HepG2 (cell line): Measurements from ENCODE around the gene SCN7A. TPM values are rescaled to one million over a fixed set of nuclear protein-coding genes. Genes with fewer than 3 reads are reported as not detected.

Source experiments
- ADNP ChIP-seq: sonication (generic); formaldehyde crosslinking; IDR thresholded peaks from 2 replicates; pipeline ENCODE4 v1.4.0; 2020; ENCODE audit warnings: missing genetic modification reagents
- EHMT2 ChIP-seq: fragments of 200-600 bp; sonication (generic); IDR thresholded peaks from 2 replicates; pipeline ENCODE4 v1.7.0; 2017; ENCODE audit warnings: antibody characterized with exemption, low read depth, low read length, borderline replicate concordance
- HOXA3 ChIP-seq: sonication (generic); formaldehyde crosslinking; IDR thresholded peaks from 2 replicates; pipeline ENCODE4 v1.5.0; 2020; ENCODE audit warnings: missing genetic modification reagents
- KLF9 ChIP-seq: IDR thresholded peaks from 2 replicates; pipeline ENCODE4 v1.6.1; 2016; ENCODE audit warnings: low read depth
- PRMT3 ChIP-seq: sonication (generic); formaldehyde crosslinking; IDR thresholded peaks from 2 replicates; pipeline ENCODE4 v1.8.1; 2022; ENCODE audit warnings: low read depth, mild to moderate bottlenecking, moderate library complexity, missing genetic modification reagents, borderline replicate concordance
- TEAD2 ChIP-seq: sonication (generic); formaldehyde crosslinking; IDR thresholded peaks from 2 replicates; pipeline ENCODE4 v1.9.0; 2021; ENCODE audit warnings: missing genetic modification reagents
- ZNF282 ChIP-seq: fragments of 450-650 bp; IDR thresholded peaks from 2 replicates; pipeline ENCODE4 v1.6.1; 2018; ENCODE audit not compliant: partially characterized antibody
- ZNF296 ChIP-seq: sonication (generic); formaldehyde crosslinking; conservative IDR thresholded peaks from 2 replicates; pipeline ENCODE4 v1.5.0; 2020; ENCODE audit warnings: mild to moderate bottlenecking, missing genetic modification reagents
- ZNF331 ChIP-seq: sonication (generic); formaldehyde crosslinking; IDR thresholded peaks from 2 replicates; pipeline ENCODE4 v1.4.0; 2020; ENCODE audit warnings: missing genetic modification reagents
- ZNF350 ChIP-seq: sonication (generic); formaldehyde crosslinking; IDR thresholded peaks from 2 replicates; pipeline ENCODE4 v1.4.0; 2020; ENCODE audit warnings: mild to moderate bottlenecking, low read depth, missing genetic modification reagents, borderline replicate concordance
- ZNF724P ChIP-seq: sonication (generic); formaldehyde crosslinking; IDR thresholded peaks from 2 replicates; pipeline ENCODE4 v1.8.0; 2022; ENCODE audit warnings: missing genetic modification reagents, borderline replicate concordance
- ZNF788 ChIP-seq: sonication (generic); formaldehyde crosslinking; IDR thresholded peaks from 2 replicates; pipeline ENCODE4 v1.5.0; 2020; ENCODE audit warnings: mild to moderate bottlenecking, missing genetic modification reagents, borderline replicate concordance
- polyA plus RNA-seq, 8 experiments: library from polyadenylated mRNA; depleted of rRNA in 3 of 8; stranded (reverse) in 7 of 8; unstranded in 1 of 8; fragments of >200 nt; fragmentation: Illumina TruSeq in 4 of 8; extraction: Trizol in 4 of 8; gene quantifications; 2 replicates each; pipeline versions ENCODE4 v1.2.1 to v1.2.3, GENCODE V29; 2011 to 2016; ENCODE audit warnings: low read depth in 4 of 8, missing spikeins in 1 of 8, mixed read lengths in 1 of 8; ENCODE audit not compliant: insufficient read depth in 1 of 8
- total RNA-seq, 5 experiments: library from RNA; depleted of rRNA; stranded (reverse); fragments of >200 nt; fragmentation: Illumina TruSeq; extraction: Trizol; gene quantifications; 2 replicates each; pipeline ENCODE4 v1.2.3, GENCODE V29; 2016; ENCODE audit warnings: low read depth in 1 of 5
- TF ChIP-seq, protein P1 (sequence below): sonication (generic); formaldehyde crosslinking; IDR thresholded peaks from 2 replicates; pipeline ENCODE4 v1.4.0; 2020; ENCODE audit warnings: mild to moderate bottlenecking, missing genetic modification reagents
- TF ChIP-seq, protein P2 (sequence below): sonication (generic); formaldehyde crosslinking; IDR thresholded peaks from 2 replicates; pipeline ENCODE4 v1.5.1; 2020; ENCODE audit warnings: missing genetic modification reagents, mild to moderate bottlenecking, borderline replicate concordance
- TF ChIP-seq, protein P3 (sequence below): sonication (generic); formaldehyde crosslinking; IDR thresholded peaks from 2 replicates; pipeline ENCODE4 v1.4.0; 2020; ENCODE audit warnings: missing genetic modification reagents
- TF ChIP-seq, protein P4 (sequence below): sonication (generic); formaldehyde crosslinking; IDR thresholded peaks from 2 replicates; pipeline ENCODE4 v1.5.0; 2020; ENCODE audit warnings: missing genetic modification reagents

Gene SCN7A
- total and polyA plus RNA-seq, 2 of the 13 experiments (the other 11 are each of a cell fraction or from before 2014, with no cell fraction given), result 0.01 TPM; not detected in 1

DNA sequence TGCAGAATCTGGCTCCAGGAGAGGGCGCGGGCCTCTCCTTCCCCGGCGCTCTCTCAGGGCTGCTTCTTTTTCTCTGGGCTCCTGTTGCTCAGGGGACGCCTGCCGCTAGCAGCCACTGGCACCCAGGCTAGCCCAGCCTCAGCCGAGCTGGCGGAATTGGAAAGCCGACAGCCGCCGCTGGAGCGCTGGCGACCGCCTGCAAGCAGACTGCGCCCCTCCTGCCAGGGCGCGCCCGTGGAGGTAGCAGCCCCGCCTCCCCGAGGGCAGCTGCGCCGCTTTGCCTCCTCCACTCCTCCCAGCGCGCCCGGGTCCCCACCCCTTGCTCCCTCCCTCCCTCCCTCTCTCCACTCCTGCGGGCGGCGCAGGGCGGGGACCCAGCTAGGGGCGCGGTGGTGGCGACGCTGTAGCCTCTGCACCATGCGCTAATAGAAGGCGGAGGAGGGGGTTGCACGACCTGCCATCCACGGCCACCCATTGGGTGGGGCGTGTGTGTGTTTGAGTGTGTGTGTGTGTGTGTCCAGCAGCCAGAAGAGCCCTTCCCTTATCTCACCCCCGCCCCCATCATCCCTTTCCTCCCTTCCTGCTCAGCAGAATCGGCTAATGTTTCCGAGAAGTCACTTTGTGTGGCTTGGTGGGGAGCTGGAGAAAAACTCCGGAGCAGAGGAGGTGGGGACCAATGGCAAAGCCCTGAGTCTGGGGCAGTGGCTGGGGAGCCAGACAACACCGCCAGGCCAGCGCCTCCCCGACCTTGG, 118.1 kb downstream of the SCN7A start, which contains the start of gene SCN9A (continued):
- TF ChIP-seq, protein P1, sequence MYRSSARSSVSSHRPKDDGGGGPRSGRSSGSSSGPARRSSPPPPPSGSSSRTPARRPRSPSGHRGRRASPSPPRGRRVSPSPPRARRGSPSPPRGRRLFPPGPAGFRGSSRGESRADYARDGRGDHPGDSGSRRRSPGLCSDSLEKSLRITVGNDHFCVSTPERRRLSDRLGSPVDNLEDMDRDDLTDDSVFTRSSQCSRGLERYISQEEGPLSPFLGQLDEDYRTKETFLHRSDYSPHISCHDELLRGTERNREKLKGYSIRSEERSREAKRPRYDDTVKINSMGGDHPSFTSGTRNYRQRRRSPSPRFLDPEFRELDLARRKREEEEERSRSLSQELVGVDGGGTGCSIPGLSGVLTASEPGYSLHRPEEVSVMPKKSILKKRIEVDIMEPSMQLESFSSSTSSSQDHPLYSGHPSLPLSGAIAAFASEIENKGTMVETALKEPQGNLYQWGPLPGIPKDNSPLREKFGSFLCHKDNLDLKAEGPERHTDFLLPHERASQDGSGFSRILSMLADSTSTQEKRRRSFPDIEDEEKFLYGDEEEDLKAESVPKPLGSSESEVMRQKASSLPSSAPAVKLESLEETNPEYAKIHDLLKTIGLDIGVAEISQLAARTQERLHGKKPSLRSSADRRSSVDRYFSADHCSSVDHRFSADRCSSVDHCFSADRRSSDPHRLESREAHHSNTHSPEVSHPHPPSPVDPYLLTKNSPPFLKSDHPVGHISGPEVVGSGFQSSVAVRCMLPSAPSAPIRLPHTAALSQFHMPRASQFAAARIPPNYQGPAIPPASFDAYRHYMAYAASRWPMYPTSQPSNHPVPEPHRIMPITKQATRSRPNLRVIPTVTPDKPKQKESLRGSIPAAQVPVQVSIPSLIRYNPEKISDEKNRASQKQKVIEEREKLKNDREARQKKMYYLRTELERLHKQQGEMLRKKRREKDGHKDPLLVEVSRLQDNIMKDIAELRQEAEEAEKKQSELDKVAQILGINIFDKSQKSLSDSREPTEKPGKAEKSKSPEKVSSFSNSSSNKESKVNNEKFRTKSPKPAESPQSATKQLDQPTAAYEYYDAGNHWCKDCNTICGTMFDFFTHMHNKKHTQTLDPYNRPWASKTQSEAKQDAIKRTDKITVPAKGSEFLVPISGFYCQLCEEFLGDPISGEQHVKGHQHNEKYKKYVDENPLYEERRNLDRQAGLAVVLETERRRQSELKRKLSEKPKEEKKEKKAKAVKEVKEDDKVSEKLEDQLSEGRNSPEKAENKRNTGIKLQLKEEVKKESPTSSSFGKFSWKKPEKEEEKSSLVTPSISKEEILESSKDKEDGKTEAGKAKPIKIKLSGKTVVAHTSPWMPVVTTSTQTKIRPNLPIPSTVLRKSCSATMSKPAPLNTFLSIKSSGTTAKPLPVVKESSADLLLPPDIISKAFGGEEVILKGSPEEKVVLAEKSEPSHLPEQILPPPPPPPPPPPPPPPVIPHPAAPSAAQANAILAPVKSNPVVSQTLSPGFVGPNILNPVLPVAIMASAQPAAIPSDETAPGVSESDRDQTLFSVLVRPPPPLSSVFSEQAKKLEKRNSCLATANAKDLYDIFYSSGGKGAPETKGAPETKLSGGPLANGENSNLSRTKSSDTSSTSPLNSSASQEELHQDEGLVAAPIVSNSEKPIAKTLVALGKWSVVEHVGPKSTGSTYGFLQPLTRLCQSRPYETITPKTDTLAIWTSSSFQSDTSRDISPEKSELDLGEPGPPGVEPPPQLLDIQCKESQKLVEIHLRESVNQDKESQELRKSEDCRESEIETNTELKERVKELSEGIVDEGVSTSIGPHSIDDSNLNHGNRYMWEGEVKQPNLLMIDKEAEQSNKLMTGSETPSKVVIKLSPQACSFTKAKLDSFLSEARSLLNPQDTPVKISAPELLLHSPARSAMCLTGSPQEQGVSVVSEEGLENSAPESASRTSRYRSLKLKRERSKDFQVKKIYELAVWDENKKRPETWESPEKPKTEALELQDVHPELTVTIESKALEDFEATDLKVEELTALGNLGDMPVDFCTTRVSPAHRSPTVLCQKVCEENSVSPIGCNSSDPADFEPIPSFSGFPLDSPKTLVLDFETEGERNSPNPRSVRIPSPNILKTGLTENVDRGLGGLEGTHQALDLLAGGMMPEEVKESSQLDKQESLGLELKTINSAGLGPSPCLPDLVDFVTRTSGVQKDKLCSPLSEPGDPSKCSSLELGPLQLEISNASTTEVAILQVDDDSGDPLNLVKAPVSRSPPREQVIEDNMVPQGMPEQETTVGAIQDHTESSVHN (CRISPR knock-in tag), result peak; percentile 9; the same call in 1 of the 2 replicates
- TF ChIP-seq KLF9 (CRISPR knock-in tag) (0 out of 2 replicates have a peak, but pooled peaks have one; percentile 10), EHMT2 (peak; percentile 69; the same call in 1 of the 2 replicates), ZNF788 (no peak; the same call in 1 of the 2 replicates), ZNF296 (no peak), ZNF282 (no peak), ZNF350 (peak; percentile 86; the same call in 1 of the 2 replicates), ZNF331 (CRISPR knock-in tag) (peak; percentile 92; the same call in 1 of the 2 replicates), ADNP (no peak), TEAD2 (CRISPR knock-in tag) (no peak), ZNF724P (CRISPR knock-in tag) (peak; percentile 62; the same call in 1 of the 2 replicates), HOXA3 (CRISPR knock-in tag) (peak; percentile 76), PRMT3 (CRISPR knock-in tag) (no peak)
- TF ChIP-seq, protein P2, sequence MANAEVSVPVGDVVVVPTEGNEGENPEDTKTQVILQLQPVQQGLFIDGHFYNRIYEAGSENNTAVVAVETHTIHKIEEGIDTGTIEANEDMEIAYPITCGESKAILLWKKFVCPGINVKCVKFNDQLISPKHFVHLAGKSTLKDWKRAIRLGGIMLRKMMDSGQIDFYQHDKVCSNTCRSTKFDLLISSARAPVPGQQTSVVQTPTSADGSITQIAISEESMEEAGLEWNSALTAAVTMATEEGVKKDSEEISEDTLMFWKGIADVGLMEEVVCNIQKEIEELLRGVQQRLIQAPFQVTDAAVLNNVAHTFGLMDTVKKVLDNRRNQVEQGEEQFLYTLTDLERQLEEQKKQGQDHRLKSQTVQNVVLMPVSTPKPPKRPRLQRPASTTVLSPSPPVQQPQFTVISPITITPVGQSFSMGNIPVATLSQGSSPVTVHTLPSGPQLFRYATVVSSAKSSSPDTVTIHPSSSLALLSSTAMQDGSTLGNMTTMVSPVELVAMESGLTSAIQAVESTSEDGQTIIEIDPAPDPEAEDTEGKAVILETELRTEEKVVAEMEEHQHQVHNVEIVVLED (CRISPR knock-in tag), result peak; percentile 57; the same call in 1 of the 2 replicates
- TF ChIP-seq, protein P3, sequence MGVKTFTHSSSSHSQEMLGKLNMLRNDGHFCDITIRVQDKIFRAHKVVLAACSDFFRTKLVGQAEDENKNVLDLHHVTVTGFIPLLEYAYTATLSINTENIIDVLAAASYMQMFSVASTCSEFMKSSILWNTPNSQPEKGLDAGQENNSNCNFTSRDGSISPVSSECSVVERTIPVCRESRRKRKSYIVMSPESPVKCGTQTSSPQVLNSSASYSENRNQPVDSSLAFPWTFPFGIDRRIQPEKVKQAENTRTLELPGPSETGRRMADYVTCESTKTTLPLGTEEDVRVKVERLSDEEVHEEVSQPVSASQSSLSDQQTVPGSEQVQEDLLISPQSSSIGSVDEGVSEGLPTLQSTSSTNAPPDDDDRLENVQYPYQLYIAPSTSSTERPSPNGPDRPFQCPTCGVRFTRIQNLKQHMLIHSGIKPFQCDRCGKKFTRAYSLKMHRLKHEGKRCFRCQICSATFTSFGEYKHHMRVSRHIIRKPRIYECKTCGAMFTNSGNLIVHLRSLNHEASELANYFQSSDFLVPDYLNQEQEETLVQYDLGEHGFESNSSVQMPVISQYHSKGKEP (CRISPR knock-in tag), result no peak
- TF ChIP-seq, protein P4, sequence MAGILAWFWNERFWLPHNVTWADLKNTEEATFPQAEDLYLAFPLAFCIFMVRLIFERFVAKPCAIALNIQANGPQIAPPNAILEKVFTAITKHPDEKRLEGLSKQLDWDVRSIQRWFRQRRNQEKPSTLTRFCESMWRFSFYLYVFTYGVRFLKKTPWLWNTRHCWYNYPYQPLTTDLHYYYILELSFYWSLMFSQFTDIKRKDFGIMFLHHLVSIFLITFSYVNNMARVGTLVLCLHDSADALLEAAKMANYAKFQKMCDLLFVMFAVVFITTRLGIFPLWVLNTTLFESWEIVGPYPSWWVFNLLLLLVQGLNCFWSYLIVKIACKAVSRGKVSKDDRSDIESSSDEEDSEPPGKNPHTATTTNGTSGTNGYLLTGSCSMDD (CRISPR knock-in tag), result no peak
